AG04449 (cell line): Measurements from ENCODE around the gene IL17RA.

Source experiments
- CTCF ChIA-PET: fragments of 350-600 bp; formaldehyde crosslinking; extraction: SDS; loops from one replicate; lab custom pipeline; 2021; ENCODE audit warnings: antibody characterized with exemption; lab: Yijun Ruan, JAX
- POLR2A ChIA-PET: fragments of 400-600, 350-600 bp; formaldehyde crosslinking; extraction: SDS; loops from one replicate; lab custom pipeline; 2020; ENCODE audit warnings: antibody characterized with exemption, inconsistent platforms; lab: Yijun Ruan, JAX
- DNase-seq: peaks from one replicate; pipeline ENCODE4 v3.0.0-alpha.2; 2010; ENCODE audit warnings: low read depth, low spot score
- H3K4me3 ChIP-seq: 2 replicates; pipeline ENCODE4 v1.5.1; 2011; ENCODE audit warnings: low read depth, mild to moderate bottlenecking, control low read depth, low read length
- CTCF ChIP-seq: IDR thresholded peaks from one replicate; pipeline ENCODE4 v1.5.1; 2011; ENCODE audit warnings: mild to moderate bottlenecking, moderate library complexity, low read length, control low read depth, inconsistent platforms; ENCODE audit not compliant: insufficient read depth; ENCODE audit errors: missing control alignments

IL17RA gene

GRCh38 chr22:17115945-17116565, 31.3 kb downstream of the IL17RA start:
- no peak for TF ChIP-seq CTCF
- POLR2A ChIA-PET, result no interaction called here
- CTCF ChIA-PET, result interaction anchor here (0.5 to 1.4 kb wide), 3 partner anchors 20 to 159 kb away, joined by 3 to 9 read pairs (median 4); no protein-coding TSS in a partner anchor
- DNase-seq, result no peak
- no peak overlapping the region for H3K4me3 ChIP-seq

DNA sequence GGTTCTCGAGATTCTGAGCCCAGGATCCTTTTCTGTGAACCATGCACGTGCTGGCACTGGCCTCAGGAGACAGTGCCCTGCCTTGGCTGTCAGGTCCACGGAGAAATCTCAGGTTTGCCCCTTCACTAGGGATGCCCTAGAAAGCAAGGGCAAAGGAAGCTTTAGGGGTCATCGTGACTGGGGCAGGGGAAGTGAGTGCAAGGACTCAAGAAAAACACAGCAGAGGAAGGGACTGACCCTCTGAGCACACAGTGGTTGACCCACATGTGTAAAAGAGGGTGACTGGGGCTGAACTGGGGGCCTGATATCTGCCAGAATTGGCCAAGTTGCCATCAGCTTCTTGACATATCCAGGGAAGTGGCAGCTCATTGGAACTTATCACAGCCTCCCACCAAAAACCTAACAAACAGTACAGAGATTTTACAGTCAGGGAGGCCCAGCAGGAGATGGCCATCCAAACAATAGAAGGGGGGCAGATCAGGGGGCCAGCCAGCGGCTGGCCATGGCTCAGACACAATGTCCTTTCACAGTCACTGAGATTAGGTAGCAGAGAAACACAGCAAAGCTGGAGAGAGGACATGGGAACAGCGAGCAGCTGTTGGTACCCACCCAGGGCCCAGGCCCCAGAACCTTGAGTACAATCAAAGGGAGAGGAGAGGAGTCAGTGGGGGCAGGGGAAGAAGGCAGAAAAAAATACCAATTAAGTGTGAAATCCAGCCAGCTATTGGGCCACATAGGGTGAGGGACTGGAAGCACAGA, 32.0 kb downstream of the IL17RA start:
- no peak overlapping the region for H3K4me3 ChIP-seq
- POLR2A ChIA-PET, result no interaction called here
- no peak for TF ChIP-seq CTCF
- CTCF ChIA-PET, result interaction anchor here (1.3 to 1.4 kb wide), 2 partner anchors 21 to 55 kb away, joined by 4 to 9 read pairs; no protein-coding TSS in a partner anchor
- DNase-seq, result no peak

DNA sequence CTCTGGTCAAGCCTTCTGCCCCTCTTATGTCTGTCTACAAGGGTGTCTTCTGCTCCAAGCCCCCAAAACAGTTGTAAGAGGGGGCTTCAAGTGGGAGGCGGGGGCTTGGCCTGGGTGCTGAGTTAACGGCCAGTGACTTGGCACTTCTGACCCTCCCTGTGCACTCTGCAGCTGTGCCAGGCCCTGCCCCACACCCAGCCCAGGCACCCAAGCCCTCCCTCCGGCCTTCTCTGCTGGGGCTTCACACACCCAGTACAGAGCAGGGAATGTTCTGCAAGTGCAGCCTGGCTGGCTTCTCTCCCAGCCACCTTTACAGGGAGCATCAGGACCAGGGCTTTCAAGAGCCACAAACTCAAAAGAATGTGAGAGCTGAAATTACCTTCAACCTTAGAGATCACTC, 32.6 kb downstream of the IL17RA start:
- H3K4me3 ChIP-seq, result no peak overlapping the region
- CTCF ChIA-PET, result no interaction called here
- POLR2A ChIA-PET, result no interaction called here

DNA sequence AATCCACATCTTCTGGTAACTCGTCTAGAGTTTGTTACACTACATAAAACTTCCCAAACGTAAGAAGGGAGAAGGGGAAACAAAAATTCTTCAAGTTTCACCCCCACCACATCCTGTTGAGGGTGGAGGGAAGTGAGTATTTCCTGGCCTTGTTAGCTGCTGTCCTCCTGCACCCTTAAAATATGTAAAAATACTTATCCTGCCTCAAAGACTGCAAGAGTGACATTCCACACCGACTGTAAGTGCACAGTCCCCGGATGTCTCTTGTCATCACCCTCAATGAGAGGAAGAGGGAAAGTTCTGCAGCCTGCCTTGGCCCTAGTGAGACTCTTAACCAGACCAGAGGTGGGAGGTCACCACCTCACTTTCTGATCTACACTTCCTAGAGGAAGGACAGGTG, 33.1 kb downstream of the IL17RA start:
- ChIA-PET CTCF (interaction anchor here (1.4 kb wide), 1 partner anchor 54 kb away, joined by 7 read pairs; no protein-coding TSS in a partner anchor), POLR2A (no interaction called here)
- DNase-seq, result no peak
- no peak for TF ChIP-seq CTCF
- H3K4me3 ChIP-seq, result no peak overlapping the region

More for the DNA sequence above, 32.6 kb downstream of the IL17RA start:
- TF ChIP-seq CTCF, result no peak
- DNase-seq, result no peak

- no peak for TF ChIP-seq CTCF
- POLR2A ChIA-PET, result no interaction called here
- no peak overlapping the region for H3K4me3 ChIP-seq
- CTCF ChIA-PET, result interaction anchor here (1.4 kb wide), 1 partner anchor 53 kb away, joined by 7 read pairs; no protein-coding TSS in a partner anchor
- no peak for DNase-seq
Observed at GRCh38 chr22:17118342-17118741, 33.5 kb downstream of the IL17RA start.
